ENCODE data around the gene ATP8A2.
"Not testable (repeated sequence)": the region's sequence is repeated elsewhere in the genome, so short reads cannot be mapped to it uniquely, and the experiment has no call there.

ATP8A2 gene

GRCh38 chr13:25948910-25949309, 577.1 kb downstream of the ATP8A2 start:
- DNase-seq = peak in 1 of 56 donors; percentile 7

- no peak for DNase-seq
Measured at GRCh38 chr13:25951831-25952230, 580.1 kb downstream of the ATP8A2 start.

- not testable (repeated sequence) for DNase-seq
Measured at GRCh38 chr13:25954080-25954479, 582.3 kb downstream of the ATP8A2 start.

- DNase-seq = not testable (repeated sequence)
Measured at GRCh38 chr13:25954943-25955342, 583.2 kb downstream of the ATP8A2 start.

- DNase-seq = no peak
Measured at GRCh38 chr13:25958986-25959385, 587.2 kb downstream of the ATP8A2 start.

GRCh38 chr13:25961294-25961693, 589.5 kb downstream of the ATP8A2 start:
- DNase-seq = no peak

- peak in 6 of 56 donors; percentile 3 to 21 (median 12) for DNase-seq
Measured at GRCh38 chr13:25963674-25964073, 591.9 kb downstream of the ATP8A2 start.

GRCh38 chr13:25965596-25965995, 593.8 kb downstream of the ATP8A2 start:
- no peak for DNase-seq

- DNase-seq = no peak
Measured at GRCh38 chr13:25966086-25966485, 594.3 kb downstream of the ATP8A2 start.

GRCh38 chr13:25967144-25967543, 595.4 kb downstream of the ATP8A2 start:
- DNase-seq = no peak

GRCh38 chr13:25971047-25971446, 599.3 kb downstream of the ATP8A2 start:
- DNase-seq = no peak

GRCh38 chr13:25971459-25972145, 599.8 kb downstream of the ATP8A2 start:
- DNase-seq = peak in 10 of 56 donors; percentile 6 to 44 (median 24)

- DNase-seq = no peak
Measured at GRCh38 chr13:25973085-25973484, 601.3 kb downstream of the ATP8A2 start.

- DNase-seq = no peak
Measured at GRCh38 chr13:25973576-25973975, 601.8 kb downstream of the ATP8A2 start.

- DNase-seq = no peak
Measured at GRCh38 chr13:25977216-25977615, 605.4 kb downstream of the ATP8A2 start.

GRCh38 chr13:25977671-25978070, 605.9 kb downstream of the ATP8A2 start:
- no peak for DNase-seq

GRCh38 chr13:25978961-25979360, 607.2 kb downstream of the ATP8A2 start:
- DNase-seq = no peak

- DNase-seq = no peak
Measured at GRCh38 chr13:25979371-25979770, 607.6 kb downstream of the ATP8A2 start.

- DNase-seq = peak in 9 of 56 donors; percentile 6 to 29 (median 12)
Measured at GRCh38 chr13:25980255-25980654, 608.5 kb downstream of the ATP8A2 start.

- DNase-seq = no peak
Measured at GRCh38 chr13:25981060-25981459, 609.3 kb downstream of the ATP8A2 start.

GRCh38 chr13:25982907-25983306, 611.1 kb downstream of the ATP8A2 start:
- no peak for DNase-seq

- DNase-seq = no peak
Measured at GRCh38 chr13:25987987-25988386, 616.2 kb downstream of the ATP8A2 start.

- no peak for DNase-seq
Measured at GRCh38 chr13:25988661-25989060, 616.9 kb downstream of the ATP8A2 start.

GRCh38 chr13:25990801-25991200, 619.0 kb downstream of the ATP8A2 start:
- no peak for DNase-seq

Data from nucleus accumbens (tissue), 56 donors.